ENCODE measurements around the gene FGFR2.

The FGFR2 gene

DNA sequence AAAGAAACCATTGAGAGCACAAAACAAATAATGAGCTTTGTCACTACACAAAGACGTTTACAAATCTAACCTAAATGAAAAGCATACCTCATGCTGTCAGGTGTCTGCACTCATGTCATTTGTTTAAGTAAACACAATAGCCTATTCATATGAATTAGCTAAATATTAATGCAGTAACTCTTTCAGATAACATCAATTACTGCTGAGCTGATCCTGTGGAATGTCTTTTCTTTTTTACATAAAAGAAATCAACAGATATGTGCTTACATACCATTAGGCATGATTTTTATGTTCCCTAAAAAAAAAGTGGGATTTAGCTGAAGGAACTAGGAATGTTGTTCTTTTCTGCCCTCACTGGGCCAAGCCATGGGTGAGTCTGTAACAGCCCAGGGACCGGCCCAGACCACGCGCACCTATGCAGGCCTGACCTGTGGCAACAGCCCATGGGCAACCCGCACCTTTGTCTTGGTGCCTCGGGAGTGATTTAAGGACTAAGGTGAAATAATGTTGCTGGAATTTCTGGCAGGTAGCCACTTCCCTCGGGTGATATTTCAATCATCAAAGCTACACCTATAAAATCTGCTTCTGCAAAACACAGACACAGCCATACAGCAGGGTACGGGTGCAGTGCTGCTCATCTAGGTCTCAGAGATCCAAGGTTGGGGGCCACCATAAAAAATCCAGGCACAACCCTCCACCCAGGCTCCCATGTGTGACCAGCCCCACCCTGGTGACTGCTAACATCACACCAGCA, 44.6 kb downstream of the FGFR2 start:
- no peak for DNase-seq (ENCODE audit: low read depth in 2 of 2)

DNA sequence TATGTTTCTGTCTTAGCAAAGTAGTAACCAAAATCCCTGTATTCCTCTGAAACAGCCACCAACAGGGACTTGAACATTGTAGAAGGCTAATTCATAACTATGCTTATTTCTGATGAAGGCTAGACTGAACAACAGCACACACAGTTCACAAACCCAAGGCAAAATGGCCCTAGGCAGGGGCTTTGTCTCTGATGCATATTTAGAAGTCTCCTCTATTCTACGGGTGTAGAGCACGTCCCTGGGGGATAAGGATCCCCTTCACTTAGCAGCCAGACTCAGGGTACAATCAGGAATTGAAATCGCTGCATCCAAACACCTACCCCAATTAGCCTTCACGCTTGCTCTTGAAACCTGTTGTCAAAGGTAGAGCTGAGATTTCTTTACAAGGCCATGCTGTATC, 45.5 kb downstream of the FGFR2 start:
- DNase-seq (ENCODE audit: low read depth in 2 of 2), result no peak

DNA sequence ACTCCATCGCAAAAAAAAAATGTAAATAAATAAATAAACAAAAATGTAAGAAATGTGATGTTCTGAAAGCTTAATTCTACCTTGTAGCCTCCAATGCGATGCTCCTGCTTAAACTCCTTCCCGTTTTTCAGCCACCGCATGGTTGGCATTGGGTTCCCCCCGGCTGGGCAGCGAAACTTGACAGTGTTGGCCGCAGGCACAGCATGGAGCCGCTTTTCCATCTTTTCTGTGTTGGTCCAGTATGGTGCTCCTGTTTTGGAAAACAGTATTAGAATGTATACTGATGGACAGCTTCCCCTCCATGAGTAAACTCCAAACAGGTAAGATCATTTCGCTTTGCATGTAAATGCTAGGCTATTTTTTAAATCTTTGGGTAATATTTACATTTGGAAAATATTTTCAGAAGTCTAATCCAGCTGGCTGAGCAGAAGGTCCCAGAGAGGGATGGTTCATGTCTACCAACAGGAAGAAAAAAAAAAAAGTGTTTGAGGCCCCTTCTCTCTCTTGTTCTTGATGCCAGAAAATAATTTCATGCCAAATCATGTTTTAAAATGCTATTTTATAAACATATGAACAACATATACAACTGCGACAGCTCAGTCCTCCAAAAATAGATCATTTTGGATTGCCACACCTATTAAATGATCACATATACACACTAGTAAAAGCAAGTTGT, 46.9 kb downstream of the FGFR2 start:
- DNase-seq (ENCODE audit: low read depth in 2 of 2), result no peak

DNA sequence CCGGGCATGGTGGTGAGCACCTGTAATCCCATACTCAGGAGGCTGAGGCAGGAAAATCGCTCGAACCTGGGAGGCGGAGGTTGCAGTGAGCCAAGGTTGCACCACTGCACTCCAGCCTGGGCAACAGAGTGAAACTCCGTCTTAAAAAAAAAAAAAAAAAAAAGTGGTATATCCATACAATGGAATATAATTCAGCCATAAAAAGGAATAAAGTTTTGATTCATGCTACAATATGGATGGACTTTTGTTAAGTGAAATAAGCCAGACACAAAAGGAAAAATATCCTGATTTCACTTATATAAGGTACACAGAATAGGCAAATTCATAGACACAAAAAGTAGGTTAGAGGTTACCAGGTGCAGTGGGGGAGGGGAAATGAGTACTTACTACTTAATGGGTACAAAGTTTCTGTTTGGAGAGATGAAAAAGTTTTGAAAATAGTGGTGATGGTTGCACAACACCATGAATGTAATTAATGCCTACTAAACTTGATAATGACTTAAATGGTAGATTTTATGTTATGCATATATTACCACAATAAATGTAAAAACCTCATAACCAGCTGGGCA, 53.9 kb downstream of the FGFR2 start:
- no peak for DNase-seq (ENCODE audit: low read depth in 2 of 2)

DNA sequence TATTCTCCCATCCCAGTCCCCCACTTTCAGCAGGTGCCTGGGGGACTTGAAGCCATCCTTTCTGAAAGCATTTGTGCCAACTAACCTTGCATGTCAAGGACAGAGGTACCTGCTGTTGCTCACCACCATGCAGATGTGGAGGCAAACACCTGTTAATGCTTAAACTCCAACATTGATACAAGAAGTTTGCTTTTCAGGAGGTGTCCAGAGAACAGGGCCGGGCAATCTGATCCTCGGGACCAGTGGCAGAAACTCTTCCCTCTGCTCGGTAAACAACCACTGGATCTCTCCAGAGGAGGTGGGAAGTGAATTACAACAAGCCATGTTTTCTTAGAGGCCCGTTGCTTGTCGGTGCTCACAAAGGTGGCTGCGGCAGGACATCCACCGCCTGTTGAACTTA, 54.7 kb downstream of the FGFR2 start:
- DNase-seq (ENCODE audit: low read depth in 2 of 2), result no peak

DNA sequence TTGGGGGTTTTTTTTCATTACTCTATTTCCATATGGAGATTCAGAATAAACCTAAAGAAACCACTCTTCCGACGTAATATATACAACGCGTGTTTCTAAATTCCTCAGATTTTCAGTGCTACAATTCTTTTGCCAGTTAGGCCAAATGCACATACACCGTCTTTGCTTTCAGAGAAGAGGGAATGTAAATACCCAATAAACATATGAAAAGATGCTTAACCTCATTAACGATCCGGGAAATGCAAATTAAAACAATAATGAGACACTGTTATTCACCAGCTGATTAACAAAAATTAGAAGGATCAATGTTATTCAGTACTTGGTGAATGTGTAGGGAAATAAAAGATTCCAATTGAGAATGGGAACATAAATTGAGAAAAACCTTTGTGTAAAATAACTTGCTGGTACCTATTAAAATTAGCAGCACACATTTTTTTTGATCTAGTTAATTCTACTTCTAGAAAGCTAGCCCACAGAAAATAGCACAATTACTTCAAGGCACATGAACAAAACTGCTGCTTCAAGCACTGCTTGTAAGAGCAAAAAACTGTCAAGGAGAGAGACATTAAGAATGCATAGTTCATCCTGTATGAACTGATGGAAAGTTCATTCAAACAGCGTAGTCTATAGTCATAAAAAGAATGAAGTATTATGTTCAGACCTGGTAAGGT, 56.7 kb downstream of the FGFR2 start:
- no peak for DNase-seq (ENCODE audit: low read depth in 2 of 2)

DNA sequence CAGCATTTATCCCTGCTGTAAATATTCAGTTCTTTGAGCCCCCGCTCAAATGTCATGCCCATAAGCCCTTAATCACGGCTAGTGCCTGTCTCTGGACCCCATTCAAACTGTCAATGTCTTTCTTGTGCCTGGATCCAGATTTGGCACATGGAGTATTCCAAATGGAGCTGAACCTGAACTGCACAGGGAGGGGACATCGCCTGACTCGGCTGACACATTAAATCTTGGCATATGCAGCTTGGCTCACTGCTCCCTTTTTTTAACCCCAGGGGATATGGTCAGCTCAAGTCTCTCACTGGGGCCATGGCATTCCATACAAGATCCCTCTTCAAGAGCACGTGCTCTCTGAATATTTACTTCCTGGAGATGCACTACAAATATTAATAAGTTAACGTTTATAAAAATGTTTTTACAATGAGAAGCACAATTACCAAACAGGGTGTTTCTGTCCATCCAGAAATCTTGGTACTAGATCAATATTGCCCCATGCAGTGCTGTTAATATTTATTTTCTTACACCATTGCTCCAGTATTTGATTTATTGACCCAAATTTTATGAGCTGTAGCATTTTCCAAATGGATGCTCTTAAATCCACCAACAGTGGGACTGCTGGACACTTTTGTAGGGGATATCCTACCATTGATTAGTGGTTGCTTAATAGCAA, 57.4 kb downstream of the FGFR2 start:
- DNase-seq (ENCODE audit: low read depth in 2 of 2), result no peak

DNA sequence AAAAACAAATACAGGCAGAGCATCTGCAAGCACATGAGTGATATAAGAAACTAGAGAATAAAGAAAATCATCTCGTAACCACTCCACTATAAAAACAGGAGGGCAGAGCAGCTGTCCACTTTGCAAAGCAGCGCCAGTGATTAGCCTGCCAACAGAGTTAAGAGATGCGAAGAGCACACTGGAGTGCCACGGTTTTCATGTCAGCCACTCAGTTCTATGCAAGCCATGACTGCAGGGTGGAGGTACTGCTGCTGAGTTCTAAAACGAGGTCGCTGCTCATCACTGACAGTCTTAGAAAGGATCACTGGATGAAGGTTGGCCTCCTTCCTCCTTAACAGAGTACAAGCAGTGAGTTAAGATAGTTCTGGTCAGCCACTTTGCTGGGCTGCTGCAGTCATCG, 58.5 kb downstream of the FGFR2 start:
- DNase-seq (ENCODE audit: low read depth in 2 of 2), result no peak

DNA sequence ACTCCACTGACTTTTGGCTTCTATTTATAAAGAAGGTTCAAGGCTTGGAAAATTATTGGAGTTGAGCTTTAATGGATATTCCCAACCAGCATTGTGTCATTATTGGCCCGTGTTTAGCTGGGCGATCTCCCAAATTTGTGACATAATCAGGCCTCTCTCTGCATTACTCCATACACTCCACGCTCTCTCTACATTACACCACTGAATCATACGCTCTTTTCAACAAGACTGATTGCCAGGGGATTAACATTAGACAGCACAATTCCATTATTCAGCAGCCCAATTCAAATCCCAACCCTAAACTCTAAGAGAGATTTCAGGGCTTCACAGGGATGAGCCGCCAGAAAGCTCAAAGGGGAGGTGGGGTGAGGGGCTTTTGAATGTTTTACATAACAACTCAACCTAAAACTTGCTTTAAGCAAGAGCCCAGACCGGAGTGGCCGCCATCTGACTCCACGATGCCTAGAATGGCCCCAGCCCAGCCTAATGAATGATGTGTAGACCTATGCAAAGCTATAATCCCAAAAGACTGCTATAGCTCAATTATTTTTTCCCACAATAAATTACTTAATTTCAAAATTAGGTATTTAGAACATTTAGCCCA, 61.8 kb downstream of the FGFR2 start:
- DNase-seq (ENCODE audit: low read depth in 2 of 2), result no peak

DNA sequence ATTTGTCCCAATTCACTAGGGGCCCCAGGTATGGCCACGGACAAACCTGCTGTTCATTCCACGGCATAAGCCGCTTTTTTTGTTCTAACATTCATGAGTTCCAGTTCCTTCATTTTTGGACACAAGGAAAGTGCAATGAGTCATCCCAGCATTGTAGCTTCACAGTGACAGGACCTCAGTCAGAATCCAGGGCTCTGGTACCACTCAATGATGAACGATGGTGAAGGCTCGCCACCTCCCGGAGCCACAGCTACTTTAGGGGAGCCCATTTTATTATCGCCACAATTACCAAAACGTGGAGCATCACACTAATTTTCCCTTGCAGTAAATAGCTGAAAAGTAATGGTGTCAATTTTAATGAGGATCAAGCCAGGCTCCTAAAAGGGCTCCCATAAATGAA, 62.9 kb downstream of the FGFR2 start:
- DNase-seq (ENCODE audit: low read depth in 2 of 2), result no peak

DNA sequence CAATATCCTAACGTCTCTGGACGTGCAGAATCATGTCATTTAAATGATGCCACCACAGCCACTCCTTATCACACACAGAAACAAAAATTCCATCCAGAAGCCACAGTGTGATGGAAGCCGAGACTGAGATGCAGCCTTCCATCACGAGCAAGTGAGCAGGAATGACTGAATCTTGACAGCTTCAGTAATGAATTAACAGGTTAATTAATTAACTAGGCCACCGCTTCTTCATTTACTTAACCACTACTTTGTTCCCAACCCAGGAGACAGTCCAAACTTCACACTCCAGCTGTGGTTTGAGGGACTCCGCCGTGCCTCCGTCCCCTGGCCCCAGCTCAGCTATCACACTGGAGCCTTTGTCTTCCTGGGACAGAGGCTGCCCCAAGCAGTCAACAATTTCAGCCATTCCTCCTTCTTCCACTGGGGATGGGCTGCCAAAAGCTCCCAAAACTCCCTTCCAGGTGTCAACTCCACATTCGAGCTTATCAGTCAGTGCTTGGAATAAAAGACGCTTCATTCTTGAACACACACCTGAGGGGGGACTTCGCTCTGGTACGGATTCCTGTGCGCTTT, 65.9 kb downstream of the FGFR2 start:
- DNase-seq (ENCODE audit: low read depth in 2 of 2), result no peak

DNA sequence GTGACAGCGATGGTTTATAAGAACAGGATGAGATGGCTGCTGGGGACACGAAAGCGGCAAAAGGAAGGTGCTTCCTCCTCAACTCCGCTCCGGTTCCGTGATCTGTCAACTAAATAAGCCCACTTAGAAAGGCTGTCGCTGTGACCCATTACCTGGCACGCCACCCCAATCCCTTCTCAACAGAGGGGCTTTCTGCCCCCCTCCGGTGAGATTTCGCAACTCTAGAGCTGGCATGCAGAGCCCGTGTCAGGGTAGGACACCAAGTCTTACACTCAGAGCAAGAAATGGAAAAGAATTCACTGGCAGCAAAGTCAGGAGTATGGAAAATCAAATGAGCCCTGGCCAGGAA, 66.4 kb downstream of the FGFR2 start:
- no peak for DNase-seq (ENCODE audit: low read depth in 2 of 2)

DNA sequence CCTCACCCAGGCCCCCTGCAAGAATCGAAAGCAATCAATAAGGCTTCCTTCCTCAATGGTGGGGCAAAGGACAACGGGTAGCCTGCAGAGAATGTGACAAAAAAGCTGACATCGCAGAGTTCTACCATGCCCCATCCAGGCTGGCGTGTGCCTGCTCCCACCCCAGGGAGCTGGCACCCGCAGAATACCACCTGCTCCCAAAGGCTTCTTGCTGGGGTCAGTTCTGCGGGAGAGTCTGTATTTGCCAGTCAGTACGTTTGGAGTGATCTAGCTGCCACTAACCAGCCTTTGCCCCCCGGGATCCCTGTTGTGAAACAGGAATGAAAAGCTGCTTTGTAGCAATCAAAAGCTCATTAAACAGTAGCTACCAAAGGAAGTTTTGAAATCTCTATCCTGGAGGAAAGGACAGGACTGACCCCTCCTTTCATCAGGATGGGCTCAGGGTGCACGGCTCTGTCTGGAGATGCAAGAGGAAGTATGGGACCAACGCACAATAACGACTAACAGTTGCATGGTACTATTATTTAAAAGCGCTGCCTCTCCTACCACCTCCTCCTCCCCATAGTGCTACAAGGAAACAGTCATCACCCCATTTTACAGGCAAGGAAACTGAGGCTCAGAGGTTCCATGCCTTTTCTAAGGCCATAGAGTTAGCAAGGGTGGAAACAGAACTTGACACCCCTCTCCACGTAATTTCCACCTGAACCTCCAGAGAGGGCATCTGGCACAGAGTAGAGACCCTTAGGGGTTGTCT, 67.0 kb downstream of the FGFR2 start:
- DNase-seq (ENCODE audit: low read depth in 2 of 2), result no peak

DNA sequence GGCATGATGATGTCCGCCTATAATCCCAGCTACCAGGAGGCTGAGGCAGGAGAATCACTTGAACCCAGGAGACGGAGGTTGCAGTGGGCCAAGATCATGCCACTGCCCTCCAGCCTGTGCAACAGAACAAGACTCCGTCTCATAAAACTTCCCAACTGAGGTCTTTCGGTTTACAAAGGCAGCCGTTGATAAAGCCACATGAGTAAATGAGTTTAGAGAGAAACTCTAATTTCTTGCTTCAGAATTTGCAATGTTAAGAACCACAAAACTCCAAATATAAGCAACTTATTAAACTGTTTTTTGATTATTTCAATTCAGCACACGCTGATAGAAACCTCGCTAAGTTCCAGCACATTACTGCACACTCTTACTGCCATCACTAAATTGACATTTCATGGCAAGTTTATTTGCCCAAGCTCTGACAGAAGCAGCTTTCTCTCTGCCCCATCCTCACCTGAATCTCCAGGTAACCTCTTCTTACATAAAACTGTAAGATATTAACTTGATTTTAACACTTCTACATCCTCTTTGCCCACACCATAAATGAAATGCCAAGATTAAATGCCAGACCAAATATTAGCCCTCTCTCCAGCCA, 67.7 kb downstream of the FGFR2 start:
- DNase-seq (ENCODE audit: low read depth in 2 of 2), result no peak

DNA sequence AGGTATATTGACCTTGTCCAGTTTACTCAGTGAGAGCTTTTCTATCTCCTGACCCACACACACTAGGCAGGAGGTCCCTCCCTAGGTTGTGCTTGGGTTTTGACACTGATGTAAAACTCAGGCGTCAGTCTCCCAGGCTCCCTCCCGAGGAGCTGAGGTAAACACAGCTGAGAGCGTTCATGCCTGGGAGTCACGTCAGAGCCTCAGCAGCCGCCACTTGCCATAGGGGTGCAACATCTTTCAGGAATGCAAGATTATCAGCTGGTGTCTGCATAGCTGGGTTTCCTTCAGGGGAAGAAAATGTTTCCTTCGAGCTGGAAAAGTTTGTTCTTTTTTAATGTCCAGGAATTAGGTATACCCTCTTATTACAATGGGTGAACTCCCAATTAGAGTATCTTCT, 70.6 kb downstream of the FGFR2 start:
- DNase-seq (ENCODE audit: low read depth in 2 of 2), result no peak

DNA sequence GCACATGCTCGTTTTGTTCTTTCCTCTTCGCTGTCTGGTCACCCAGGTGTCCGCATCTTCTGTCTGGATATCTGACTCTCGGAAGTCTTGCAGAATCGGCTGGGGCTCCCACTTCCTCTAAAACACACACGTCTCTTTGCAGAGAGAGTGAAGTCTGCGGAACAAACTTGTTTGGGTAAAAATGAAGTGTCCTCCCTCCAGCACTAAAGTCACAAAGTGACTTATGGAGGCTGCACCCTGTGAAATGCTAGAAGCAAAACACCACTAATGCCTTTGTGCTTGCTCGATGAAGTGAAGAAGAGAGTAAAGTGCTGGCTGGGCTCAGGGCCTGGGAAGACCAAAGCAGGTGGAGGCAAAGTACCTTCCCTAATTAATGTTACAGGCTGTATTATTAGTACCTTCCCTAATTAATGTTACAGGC, 71.4 kb downstream of the FGFR2 start:
- no peak for DNase-seq (ENCODE audit: low read depth in 2 of 2)

DNA sequence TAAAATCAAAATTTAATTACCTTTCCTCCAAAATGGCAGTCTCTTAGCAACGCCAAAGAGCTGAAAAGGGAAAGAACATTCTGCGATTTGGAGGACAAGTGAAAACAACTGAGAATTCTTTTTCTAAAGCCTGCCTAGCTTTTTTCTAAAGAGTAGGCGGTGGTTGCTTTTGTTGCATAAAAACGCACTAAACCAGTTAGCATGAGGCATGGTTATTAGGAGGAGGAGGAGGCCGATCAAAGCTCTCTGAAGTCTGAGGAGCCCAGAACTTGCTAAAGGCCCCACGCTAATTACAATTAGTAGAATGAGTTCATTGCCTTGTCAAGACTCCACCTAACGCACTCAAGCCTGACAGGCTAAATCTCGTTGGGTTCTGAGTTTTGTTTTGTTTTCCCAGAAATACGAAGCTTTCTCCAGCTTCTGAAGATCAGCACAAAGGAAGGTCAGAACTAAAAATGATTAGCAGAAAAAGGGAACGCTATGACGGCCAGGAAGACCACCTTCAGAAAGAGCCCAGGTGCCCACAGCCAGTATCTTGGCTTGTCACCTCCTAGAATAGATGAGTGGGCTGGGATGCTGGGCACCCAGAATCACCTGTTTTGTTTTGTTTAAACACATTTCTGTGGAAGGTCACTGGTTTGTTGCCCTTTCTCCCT, 72.0 kb downstream of the FGFR2 start:
- no peak for DNase-seq (ENCODE audit: low read depth in 2 of 2)

DNA sequence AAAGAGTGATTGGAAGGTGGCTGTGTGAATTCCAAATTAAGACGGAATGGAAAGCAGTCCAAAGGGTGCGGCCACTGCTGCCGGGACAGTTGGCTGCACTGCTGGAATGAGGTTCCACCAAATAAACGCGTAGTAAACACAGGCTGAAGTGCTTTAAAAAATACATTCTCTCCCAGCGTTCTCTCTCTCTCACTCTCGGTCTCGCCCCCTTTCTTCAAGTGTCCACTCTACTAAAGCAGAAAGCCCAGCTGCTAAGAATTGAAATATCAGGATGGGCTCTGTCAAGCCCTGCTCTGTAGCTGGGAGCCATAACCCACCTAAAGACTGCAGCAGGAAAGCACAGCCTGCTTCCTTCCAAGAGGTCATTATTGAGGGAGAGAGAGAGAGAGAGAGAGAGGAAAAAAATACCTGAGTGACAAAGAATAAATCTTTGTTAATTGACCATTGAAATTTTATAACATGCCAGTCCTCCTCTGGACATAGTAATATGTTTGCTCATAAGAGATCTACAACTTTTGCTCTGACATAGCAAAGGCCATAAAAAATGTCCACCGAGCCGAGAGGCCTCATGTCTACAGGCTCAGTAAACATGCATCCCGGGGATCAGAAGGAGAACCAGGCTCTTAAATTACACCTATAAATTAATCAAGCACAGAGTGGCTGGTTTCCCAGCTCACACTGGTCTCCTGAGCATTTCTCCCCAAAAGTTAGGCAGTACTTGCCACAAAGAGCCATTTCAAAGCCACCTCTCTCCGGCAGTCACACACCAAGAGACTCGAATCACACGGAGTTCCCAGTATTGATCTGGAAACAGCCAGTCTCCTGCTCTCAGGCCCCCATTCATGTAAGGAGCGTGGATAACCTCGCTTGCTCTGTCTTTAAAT, 72.8 kb downstream of the FGFR2 start:
- DNase-seq (ENCODE audit: low read depth in 2 of 2), result no peak
